Astrocyte (in vitro differentiated cells and primary cell): Measurements from ENCODE around the gene MRTFB. TPM values are rescaled to one million over a fixed set of nuclear protein-coding genes. Genes with fewer than 3 reads are reported as not detected.
A peak's percentile ranks its signal among the peaks of the same experiment; 100 is the strongest.

ENCODE experiments used
- DNase-seq: peaks from one replicate; pipeline ENCODE4 v3.0.0-alpha.2; 2010; ENCODE audit warnings: low read depth
- FAIRE-seq: peaks from 2 replicates; lab custom pipeline; 2011; peaks lifted over from hg19 to GRCh38; lab: Jason Lieb, UNC
- H2AFZ ChIP-seq: 2 replicates; pipeline ENCODE4 v1.6.0; 2012; ENCODE audit warnings: low read depth, low read length, inconsistent platforms
- H3K27ac ChIP-seq: 2 replicates; pipeline ENCODE4 v1.5.1; 2011; ENCODE audit warnings: low read depth, low read length, inconsistent platforms
- H3K27me3 ChIP-seq: 2 replicates; pipeline ENCODE4 v1.6.0; 2011; ENCODE audit warnings: low read length, inconsistent platforms; ENCODE audit not compliant: insufficient read depth
- H3K36me3 ChIP-seq: 2 replicates; pipeline ENCODE4 v1.5.1; 2011; ENCODE audit warnings: low read length, inconsistent platforms; ENCODE audit not compliant: insufficient read depth
- H3K4me1 ChIP-seq: 2 replicates; pipeline ENCODE4 v1.5.1; 2011; ENCODE audit warnings: low read length, inconsistent platforms; ENCODE audit not compliant: insufficient read depth
- H3K4me2 ChIP-seq: 2 replicates; pipeline ENCODE4 v1.6.0; 2012; ENCODE audit warnings: low read length, inconsistent platforms
- H3K4me3 ChIP-seq: 2 replicates; pipeline ENCODE4 v1.5.1; 2011; ENCODE audit warnings: low read depth, mild to moderate bottlenecking, low read length, inconsistent platforms; ENCODE audit not compliant: insufficient read depth
- H3K79me2 ChIP-seq: 2 replicates; pipeline ENCODE4 v1.6.0; 2012; ENCODE audit warnings: mild to moderate bottlenecking, low read length, inconsistent platforms; ENCODE audit not compliant: insufficient read depth
- H3K9ac ChIP-seq: 2 replicates; pipeline ENCODE4 v1.6.0; 2012; ENCODE audit warnings: mild to moderate bottlenecking, low read length, inconsistent platforms
- H3K9me3 ChIP-seq: 2 replicates; pipeline ENCODE4 v1.5.1; 2012; ENCODE audit warnings: low read depth, mild to moderate bottlenecking, low read length, inconsistent platforms; ENCODE audit not compliant: insufficient read depth
- H4K20me1 ChIP-seq: 2 replicates; pipeline ENCODE4 v1.6.0; 2012; ENCODE audit warnings: low read length, inconsistent platforms; ENCODE audit not compliant: insufficient read depth
- H3K27ac Mint-ChIP-seq: one replicate; pipeline ENCODE4 v1.8.0; 2021; ENCODE audit warnings: mild to moderate bottlenecking, mixed read lengths; ENCODE audit not compliant: unreplicated experiment
- H3K27me3 Mint-ChIP-seq: one replicate; pipeline ENCODE4 v1.8.0; 2021; ENCODE audit warnings: low read depth, mixed read lengths; ENCODE audit not compliant: unreplicated experiment
- H3K36me3 Mint-ChIP-seq: one replicate; pipeline ENCODE4 v1.8.0; 2021; ENCODE audit warnings: low read depth, mixed read lengths; ENCODE audit not compliant: unreplicated experiment
- H3K4me1 Mint-ChIP-seq: one replicate; pipeline ENCODE4 v1.8.0; 2021; ENCODE audit warnings: low read depth, mixed read lengths; ENCODE audit not compliant: unreplicated experiment
- H3K4me3 Mint-ChIP-seq: one replicate; pipeline ENCODE4 v1.8.0; 2021; ENCODE audit warnings: mild to moderate bottlenecking, moderate library complexity, mixed read lengths; ENCODE audit not compliant: unreplicated experiment
- H3K9me3 Mint-ChIP-seq: one replicate; pipeline ENCODE4 v1.8.0; 2021; ENCODE audit warnings: mild to moderate bottlenecking, mixed read lengths; ENCODE audit not compliant: unreplicated experiment
- CTCF ChIP-seq: IDR thresholded peaks from 2 replicates; pipeline ENCODE4 v1.5.1; 2011; ENCODE audit warnings: low read depth, mild to moderate bottlenecking, inconsistent platforms, low read length, moderate library complexity; ENCODE audit not compliant: insufficient read depth
- EZH2 ChIP-seq: IDR thresholded peaks from 2 replicates; pipeline ENCODE4 v1.6.1; 2012; ENCODE audit warnings: mild to moderate bottlenecking, low read length, inconsistent platforms; ENCODE audit not compliant: insufficient read depth
- total RNA-seq: library from RNA; stranded (reverse); gene quantifications from 2 replicates; pipeline ENCODE4 v1.2.1, GENCODE V29; 2021

Gene MRTFB
- total RNA-seq, 1 donor from 2014 or later = 32.5 TPM

DNA sequence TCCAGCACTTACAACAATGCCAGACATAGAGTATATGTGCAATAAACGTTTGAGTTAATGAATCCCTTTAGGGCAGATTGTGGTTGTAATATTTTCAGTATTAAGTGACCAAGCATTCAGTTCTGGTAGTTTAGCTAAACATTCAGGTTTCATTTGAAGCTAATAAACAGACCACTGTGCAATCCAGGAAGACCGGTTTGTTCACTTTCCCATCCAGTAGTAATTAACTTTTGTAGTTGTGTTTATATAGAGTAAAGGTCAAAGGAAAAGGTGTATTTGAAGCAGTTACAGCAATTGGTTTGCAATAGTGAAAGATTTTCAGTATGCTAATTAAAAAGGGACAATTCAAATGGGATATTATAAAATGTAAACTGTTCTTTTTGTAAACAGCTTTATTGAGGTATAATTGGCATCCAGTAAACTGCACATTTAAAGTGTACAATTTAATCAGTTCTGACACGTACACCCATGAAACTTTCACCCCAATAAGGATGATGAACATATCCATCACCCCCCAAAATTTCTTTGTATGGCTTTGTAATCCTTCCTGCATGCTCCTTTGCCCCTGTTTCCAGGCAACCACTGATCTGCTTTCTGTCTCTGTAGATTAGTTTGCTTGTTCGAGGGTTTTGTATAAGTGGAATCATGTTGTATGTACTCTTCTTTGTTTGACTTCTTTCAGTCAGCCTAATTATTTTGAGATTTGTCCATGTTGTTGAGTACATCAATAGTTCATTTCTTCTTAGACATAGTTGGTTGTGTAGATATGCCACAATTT is 26.3 kb downstream of the MRTFB start:
- TF ChIP-seq EZH2 (no peak), CTCF (no peak)
- no peak overlapping the region for H3K27ac ChIP-seq

GRCh38 chr16:14098081-14098480 is 27.0 kb downstream of the MRTFB start:
- H3K27ac ChIP-seq = no peak overlapping the region
- H3K4me2 ChIP-seq = no peak overlapping the region
- Mint-ChIP-seq H3K4me3 (no peak overlapping the region), H3K27me3 (no peaks in the 10 kb centered on the region), H3K27ac (peak overlapping the region; percentile 31), H3K9me3 (no peaks in the 10 kb centered on the region), H3K4me1 (peaks cover 34% of the 10 kb centered on the region), H3K36me3 (no peaks in the 10 kb centered on the region)
- no peak overlapping the region for H3K9ac ChIP-seq
- H3K36me3 ChIP-seq = no peaks in the 10 kb centered on the region
- no peaks in the 10 kb centered on the region for H3K27me3 ChIP-seq
- no peaks in the 10 kb centered on the region for H3K9me3 ChIP-seq
- H3K4me1 ChIP-seq = no peaks in the 10 kb centered on the region
- H2AFZ ChIP-seq = no peak overlapping the region
- H4K20me1 ChIP-seq = peaks cover 10% of the 10 kb centered on the region
- TF ChIP-seq CTCF (no peak), EZH2 (no peak)
- H3K79me2 ChIP-seq = peaks cover 19% of the 10 kb centered on the region
- no peak overlapping the region for H3K4me3 ChIP-seq
- FAIRE-seq (no peak), DNase-seq (peak; percentile 61)

More for the DNA sequence above, 26.3 kb downstream of the MRTFB start:
- Histone ChIP-seq H3K4me3 (no peak overlapping the region), H3K9me3 (no peaks in the 10 kb centered on the region), H2AFZ (no peak overlapping the region), H4K20me1 (peaks cover 7% of the 10 kb centered on the region), H3K36me3 (no peaks in the 10 kb centered on the region), H3K9ac (no peak overlapping the region), H3K27me3 (no peaks in the 10 kb centered on the region), H3K4me1 (no peaks in the 10 kb centered on the region), H3K4me2 (no peak overlapping the region), H3K79me2 (peaks cover 19% of the 10 kb centered on the region)
- Mint-ChIP-seq H3K4me1 (peaks cover 31% of the 10 kb centered on the region), H3K36me3 (no peaks in the 10 kb centered on the region), H3K27me3 (no peaks in the 10 kb centered on the region), H3K4me3 (no peak overlapping the region), H3K9me3 (no peaks in the 10 kb centered on the region), H3K27ac (no peak overlapping the region)
- DNase-seq (no peak), FAIRE-seq (no peak)

GRCh38 chr16:14100825-14101224 is 29.7 kb downstream of the MRTFB start:
- H4K20me1 ChIP-seq = peaks cover 22% of the 10 kb centered on the region
- H3K79me2 ChIP-seq = peaks cover 26% of the 10 kb centered on the region
- Mint-ChIP-seq H3K27ac (peak overlapping the region; percentile 50), H3K9me3 (no peaks in the 10 kb centered on the region), H3K27me3 (no peaks in the 10 kb centered on the region), H3K4me3 (no peak overlapping the region), H3K36me3 (no peaks in the 10 kb centered on the region), H3K4me1 (peaks cover 37% of the 10 kb centered on the region)
- no peak overlapping the region for H3K4me2 ChIP-seq
- no peaks in the 10 kb centered on the region for H3K4me1 ChIP-seq
- no peaks in the 10 kb centered on the region for H3K27me3 ChIP-seq
- no peak overlapping the region for H3K27ac ChIP-seq
- no peaks in the 10 kb centered on the region for H3K36me3 ChIP-seq
- H3K9ac ChIP-seq = no peak overlapping the region
- TF ChIP-seq EZH2 (no peak), CTCF (no peak)
- no peak overlapping the region for H3K4me3 ChIP-seq
- no peak overlapping the region for H2AFZ ChIP-seq
- FAIRE-seq (no peak), DNase-seq (no peak)
- H3K9me3 ChIP-seq = no peaks in the 10 kb centered on the region
